Measurements from ENCODE around the gene RBFOX2. TPM values are rescaled to one million over a fixed set of nuclear protein-coding genes. Genes with fewer than 3 reads are reported as not detected.
A peak's percentile ranks its signal among the peaks of the same experiment; 100 is the strongest.

The RBFOX2 gene
- total and polyA plus RNA-seq, 4 donors, result 29.9 to 152 (median 80.0) TPM

- intact Hi-C loops (cut with DNase I), result no loop called here
- WGBS, 2 donors, result 91 to 95% methylated on average over 3 of the region's 3 CpGs
- H3K9me3 ChIP-seq (ENCODE audit: control insufficient read depth, low read length), result no peaks in the 10 kb centered on the region
Measured at GRCh38 chr22:35967046-35967397, 61.6 kb downstream of the RBFOX2 start.

GRCh38 chr22:35966314-35967045 lies 62.1 kb downstream of the RBFOX2 start:
- ATAC-seq (ENCODE audit: low FRiP score) (no peak), DNase-seq (no peak)
- Histone ChIP-seq H3K27ac (ENCODE audit: low read depth in 1 of 2, low read length in 2 of 2) (no peak overlapping the region), H3K9me3 (ENCODE audit: control insufficient read depth, low read length) (no peaks in the 10 kb centered on the region), H3K27me3 (ENCODE audit: control insufficient read depth in 1 of 2, insufficient read depth in 2 of 2, low read length in 1 of 2) (no peaks in the 10 kb centered on the region), H3K4me3 (ENCODE audit: low read length in 2 of 2) (no peak overlapping the region), H3K4me1 (ENCODE audit: control insufficient read depth in 1 of 2, insufficient read depth in 2 of 2, low read length in 2 of 2) (peaks cover 4 to 12% of the 10 kb centered on the region in 2 donors), H3K36me3 (ENCODE audit: control insufficient read depth in 1 of 2, insufficient read depth in 2 of 2, low read length in 1 of 2) (no peaks in the 10 kb centered on the region)
- intact Hi-C loops (cut with DNase I), result no loop called here
- 80 to 83% methylated on average over 6 of the region's 6 CpGs for WGBS, 2 donors

More at GRCh38 chr22:35967046-35967397, 61.6 kb downstream of the RBFOX2 start:
- Histone ChIP-seq H3K27me3 (ENCODE audit: control insufficient read depth in 1 of 2, insufficient read depth in 2 of 2, low read length in 1 of 2) (no peaks in the 10 kb centered on the region), H3K27ac (ENCODE audit: low read depth in 1 of 2, low read length in 2 of 2) (no peak overlapping the region), H3K36me3 (ENCODE audit: control insufficient read depth in 1 of 2, insufficient read depth in 2 of 2, low read length in 1 of 2) (no peaks in the 10 kb centered on the region), H3K4me1 (ENCODE audit: control insufficient read depth in 1 of 2, insufficient read depth in 2 of 2, low read length in 2 of 2) (peaks cover 5 to 12% of the 10 kb centered on the region in 2 donors), H3K4me3 (ENCODE audit: low read length in 2 of 2) (no peak overlapping the region)
- no peak for ATAC-seq (ENCODE audit: low FRiP score)
- DNase-seq, result no peak

GRCh38 chr22:35963237-35963810 lies 65.3 kb downstream of the RBFOX2 start:
- DNase-seq, result no peak
- no peaks in the 10 kb centered on the region for H3K27me3 ChIP-seq (ENCODE audit: control insufficient read depth in 1 of 2, insufficient read depth in 2 of 2, low read length in 1 of 2)
- H3K27ac ChIP-seq (ENCODE audit: low read depth in 1 of 2, low read length in 2 of 2), result no peak overlapping the region
- no peaks in the 10 kb centered on the region for H3K36me3 ChIP-seq (ENCODE audit: control insufficient read depth in 1 of 2, insufficient read depth in 2 of 2, low read length in 1 of 2)
- no peaks in the 10 kb centered on the region for H3K9me3 ChIP-seq (ENCODE audit: control insufficient read depth, low read length)
- 92 to 94% methylated on average over 8 of the region's 8 CpGs for WGBS, 2 donors
- intact Hi-C loops (cut with DNase I), result no loop called here
- H3K4me1 ChIP-seq (ENCODE audit: control insufficient read depth in 1 of 2, insufficient read depth in 2 of 2, low read length in 2 of 2), result peaks cover 4 to 9% of the 10 kb centered on the region in 2 donors
- H3K4me3 ChIP-seq (ENCODE audit: low read length in 2 of 2), result no peak overlapping the region
- no peak for ATAC-seq (ENCODE audit: low FRiP score)

GRCh38 chr22:35961480-35962295 lies 66.9 kb downstream of the RBFOX2 start:
- peak; percentile 92 for ATAC-seq (ENCODE audit: low FRiP score)
- Histone ChIP-seq H3K27ac (ENCODE audit: low read depth in 1 of 2, low read length in 2 of 2) (peak overlapping the region in 1 of 2 donors; percentile 59), H3K4me3 (ENCODE audit: low read length in 2 of 2) (peak overlapping the region in 1 of 2 donors; percentile 8), H3K9me3 (ENCODE audit: control insufficient read depth, low read length) (no peaks in the 10 kb centered on the region), H3K36me3 (ENCODE audit: control insufficient read depth in 1 of 2, insufficient read depth in 2 of 2, low read length in 1 of 2) (no peaks in the 10 kb centered on the region), H3K4me1 (ENCODE audit: control insufficient read depth in 1 of 2, insufficient read depth in 2 of 2, low read length in 2 of 2) (peaks cover 2 to 8% of the 10 kb centered on the region in 2 donors), H3K27me3 (ENCODE audit: control insufficient read depth in 1 of 2, insufficient read depth in 2 of 2, low read length in 1 of 2) (no peaks in the 10 kb centered on the region)
- intact Hi-C loops (cut with DNase I), result no loop called here
- WGBS, 2 donors, result 2 to 5% methylated on average over 5 of the region's 5 CpGs
- peak; percentile 62 to 79 for DNase-seq

GRCh38 chr22:35960854-35961253 lies 67.8 kb downstream of the RBFOX2 start:
- Histone ChIP-seq H3K27ac (ENCODE audit: low read depth in 1 of 2, low read length in 2 of 2) (no peak overlapping the region), H3K4me1 (ENCODE audit: control insufficient read depth in 1 of 2, insufficient read depth in 2 of 2, low read length in 2 of 2) (peaks cover 2 to 8% of the 10 kb centered on the region in 2 donors), H3K4me3 (ENCODE audit: low read length in 2 of 2) (no peak overlapping the region), H3K36me3 (ENCODE audit: control insufficient read depth in 1 of 2, insufficient read depth in 2 of 2, low read length in 1 of 2) (no peaks in the 10 kb centered on the region), H3K9me3 (ENCODE audit: control insufficient read depth, low read length) (no peaks in the 10 kb centered on the region), H3K27me3 (ENCODE audit: control insufficient read depth in 1 of 2, insufficient read depth in 2 of 2, low read length in 1 of 2) (no peaks in the 10 kb centered on the region)
- DNase-seq (no peak), ATAC-seq (ENCODE audit: low FRiP score) (no peak)
- WGBS, 2 donors, result 92 to 94% methylated on average over 2 of the region's 2 CpGs
- intact Hi-C loops (cut with DNase I), result no loop called here

- peaks cover 2 to 8% of the 10 kb centered on the region in 2 donors for H3K4me1 ChIP-seq (ENCODE audit: control insufficient read depth in 1 of 2, insufficient read depth in 2 of 2, low read length in 2 of 2)
- H3K36me3 ChIP-seq (ENCODE audit: control insufficient read depth in 1 of 2, insufficient read depth in 2 of 2, low read length in 1 of 2), result no peaks in the 10 kb centered on the region
- no peak overlapping the region for H3K27ac ChIP-seq (ENCODE audit: low read depth in 1 of 2, low read length in 2 of 2)
- DNase-seq (no peak), ATAC-seq (ENCODE audit: low FRiP score) (no peak)
- no peaks in the 10 kb centered on the region for H3K9me3 ChIP-seq (ENCODE audit: control insufficient read depth, low read length)
- no peak overlapping the region for H3K4me3 ChIP-seq (ENCODE audit: low read length in 2 of 2)
- intact Hi-C loops (cut with DNase I), result no loop called here
- no peaks in the 10 kb centered on the region for H3K27me3 ChIP-seq (ENCODE audit: control insufficient read depth in 1 of 2, insufficient read depth in 2 of 2, low read length in 1 of 2)
- 87 to 91% methylated on average over 5 of the region's 5 CpGs for WGBS, 2 donors
Measured at GRCh38 chr22:35959121-35959800, 69.4 kb downstream of the RBFOX2 start.

- Histone ChIP-seq H3K27me3 (ENCODE audit: control insufficient read depth in 1 of 2, insufficient read depth in 2 of 2, low read length in 1 of 2) (no peaks in the 10 kb centered on the region), H3K4me1 (ENCODE audit: control insufficient read depth in 1 of 2, insufficient read depth in 2 of 2, low read length in 2 of 2) (peaks cover 2 to 6% of the 10 kb centered on the region in 2 donors), H3K36me3 (ENCODE audit: control insufficient read depth in 1 of 2, insufficient read depth in 2 of 2, low read length in 1 of 2) (no peaks in the 10 kb centered on the region), H3K4me3 (ENCODE audit: low read length in 2 of 2) (no peak overlapping the region), H3K9me3 (ENCODE audit: control insufficient read depth, low read length) (no peaks in the 10 kb centered on the region), H3K27ac (ENCODE audit: low read depth in 1 of 2, low read length in 2 of 2) (no peak overlapping the region)
- intact Hi-C loops (cut with DNase I), result no loop called here
- no peak for ATAC-seq (ENCODE audit: low FRiP score)
- DNase-seq, result no peak
- WGBS, 2 donors, result 56 to 69% methylated on average over 2 of the region's 2 CpGs
Measured at GRCh38 chr22:35958334-35958733, 70.3 kb downstream of the RBFOX2 start.

- DNase-seq, result no peak
- Histone ChIP-seq H3K9me3 (ENCODE audit: control insufficient read depth, low read length) (no peaks in the 10 kb centered on the region), H3K4me3 (ENCODE audit: low read length in 2 of 2) (no peak overlapping the region), H3K4me1 (ENCODE audit: control insufficient read depth in 1 of 2, insufficient read depth in 2 of 2, low read length in 2 of 2) (peaks cover 2% of the 10 kb centered on the region in 2 donors), H3K27me3 (ENCODE audit: control insufficient read depth in 1 of 2, insufficient read depth in 2 of 2, low read length in 1 of 2) (no peaks in the 10 kb centered on the region), H3K27ac (ENCODE audit: low read depth in 1 of 2, low read length in 2 of 2) (no peak overlapping the region), H3K36me3 (ENCODE audit: control insufficient read depth in 1 of 2, insufficient read depth in 2 of 2, low read length in 1 of 2) (no peaks in the 10 kb centered on the region)
- WGBS, 2 donors, result 82 to 87% methylated on average over 1 of the region's 1 CpG
- no peak for ATAC-seq (ENCODE audit: low FRiP score)
- intact Hi-C loops (cut with DNase I), result no loop called here
Measured at GRCh38 chr22:35957589-35957988, 71.0 kb downstream of the RBFOX2 start.

All from aorta (tissue), 5 donors.